ENCODE measurements around the gene SF3B6.

GRCh38 chr2:24072259-24072658 lies 3.9 kb downstream of the SF3B6 start:
- TF ChIP-seq SREBF2 (CRISPR knock-in tag; IDR thresholded peaks at IDR 0.05) (no peak), SP1 (CRISPR knock-in tag; IDR thresholded peaks at IDR 0.05) (no peak), CBX5 (IDR thresholded peaks at IDR 0.05; ENCODE audit: borderline replicate concordance, low read depth) (no peak), CTCF (IDR thresholded peaks at IDR 0.05 in 2 of 3, conservative IDR thresholded peaks at IDR 0.05 in 1 of 3; ENCODE audit: insufficient read depth in 2 of 3, low read depth in 1 of 3, low read length in 3 of 3) (no peak), TGIF2 (CRISPR knock-in tag; IDR thresholded peaks at IDR 0.05) (no peak), ZNF140 (CRISPR knock-in tag; IDR thresholded peaks at IDR 0.05) (no peak), HLTF (IDR thresholded peaks at IDR 0.05) (no peak)

All from K562 (cell line).